Ovary (tissue), 3 donors: Measurements from ENCODE around the gene VPS13A.

Experiments used
- EP300 ChIP-seq: sonication (generic); formaldehyde crosslinking; IDR thresholded peaks from one replicate; pipeline ENCODE4 v1.6.1; 2017; ENCODE audit warnings: antibody characterized with exemption
- POLR2A ChIP-seq: fragments of 450-650 bp; IDR thresholded peaks from one replicate; pipeline ENCODE4 v1.6.1; 2017; ENCODE audit warnings: antibody characterized with exemption, mild to moderate bottlenecking, moderate library complexity
- TF ChIP-seq, protein P1 (sequence below), 3 donors: fragments of 450-650 bp in 2 of 3; fragments of 200-600 bp in 1 of 3; IDR thresholded peaks; one replicate each; pipeline versions ENCODE4 v1.5.1 to v1.8.0; 2016 to 2022; ENCODE audit warnings: antibody characterized with exemption in 3 of 3, mild to moderate bottlenecking in 1 of 3
- donor health status: DM: no; HTN: no; CAD: no.

DNA sequence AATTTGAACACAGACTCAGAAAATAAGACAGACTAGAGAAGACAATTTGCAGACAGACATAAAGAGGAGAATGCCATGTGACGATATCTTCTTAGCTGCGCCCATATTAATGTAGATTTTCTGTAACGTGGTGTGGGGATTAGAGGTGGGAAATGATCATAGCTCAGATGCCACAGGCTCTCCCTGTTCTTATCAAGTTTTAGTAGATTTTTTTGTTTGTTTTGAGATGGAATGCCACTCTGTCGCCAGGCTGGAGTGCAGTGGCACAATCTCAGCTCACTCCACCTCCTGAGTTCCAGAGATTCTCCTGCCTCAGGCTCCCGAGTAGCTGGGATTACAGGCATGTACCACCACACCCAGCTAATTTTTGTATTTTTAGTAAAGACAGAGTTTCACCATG lies 59.4 kb downstream of the VPS13A start:
- TF ChIP-seq, protein P1, sequence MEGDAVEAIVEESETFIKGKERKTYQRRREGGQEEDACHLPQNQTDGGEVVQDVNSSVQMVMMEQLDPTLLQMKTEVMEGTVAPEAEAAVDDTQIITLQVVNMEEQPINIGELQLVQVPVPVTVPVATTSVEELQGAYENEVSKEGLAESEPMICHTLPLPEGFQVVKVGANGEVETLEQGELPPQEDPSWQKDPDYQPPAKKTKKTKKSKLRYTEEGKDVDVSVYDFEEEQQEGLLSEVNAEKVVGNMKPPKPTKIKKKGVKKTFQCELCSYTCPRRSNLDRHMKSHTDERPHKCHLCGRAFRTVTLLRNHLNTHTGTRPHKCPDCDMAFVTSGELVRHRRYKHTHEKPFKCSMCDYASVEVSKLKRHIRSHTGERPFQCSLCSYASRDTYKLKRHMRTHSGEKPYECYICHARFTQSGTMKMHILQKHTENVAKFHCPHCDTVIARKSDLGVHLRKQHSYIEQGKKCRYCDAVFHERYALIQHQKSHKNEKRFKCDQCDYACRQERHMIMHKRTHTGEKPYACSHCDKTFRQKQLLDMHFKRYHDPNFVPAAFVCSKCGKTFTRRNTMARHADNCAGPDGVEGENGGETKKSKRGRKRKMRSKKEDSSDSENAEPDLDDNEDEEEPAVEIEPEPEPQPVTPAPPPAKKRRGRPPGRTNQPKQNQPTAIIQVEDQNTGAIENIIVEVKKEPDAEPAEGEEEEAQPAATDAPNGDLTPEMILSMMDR (IDR thresholded peaks at IDR 0.05): no peak
- no peak for TF ChIP-seq POLR2A
- TF ChIP-seq EP300: no peak
